Left lobe of liver (tissue), 2 donors: Measurements from ENCODE around the gene TNFAIP1. TPM values are rescaled to one million over a fixed set of nuclear protein-coding genes. Genes with fewer than 3 reads are reported as not detected.
"Not testable (repeated sequence)": the region's sequence is repeated elsewhere in the genome, so short reads cannot be mapped to it uniquely, and the experiment has no call there.

Source experiments
- ATAC-seq: fragments of 200-7000 bp; cut with Tn5 transposase; one replicate; pipeline ENCODE4 v1.9.1; 2020; ENCODE audit warnings: mild to moderate bottlenecking, moderate library complexity
- DNase-seq: peaks from one replicate; pipeline ENCODE4 v3.0.0-alpha.2; 2020; ENCODE audit warnings: low spot score
- total RNA-seq: library from RNA; stranded (reverse); gene quantifications from one replicate; pipeline ENCODE4 v1.2.1, GENCODE V29; 2021
- donor health status: DM: no; HTN: no; CAD: no; lungs with moderate emphysema.
- donor health status: DM: no; HTN: yes; CAD: no.

The TNFAIP1 gene
- total RNA-seq, 1 donor from 2014 or later = 28.8 TPM

- DNase-seq (no peak), ATAC-seq (no peak)
These were observed 10.8 kb upstream of the TNFAIP1 start for GRCh38 chr17:28324781-28325180.

DNA sequence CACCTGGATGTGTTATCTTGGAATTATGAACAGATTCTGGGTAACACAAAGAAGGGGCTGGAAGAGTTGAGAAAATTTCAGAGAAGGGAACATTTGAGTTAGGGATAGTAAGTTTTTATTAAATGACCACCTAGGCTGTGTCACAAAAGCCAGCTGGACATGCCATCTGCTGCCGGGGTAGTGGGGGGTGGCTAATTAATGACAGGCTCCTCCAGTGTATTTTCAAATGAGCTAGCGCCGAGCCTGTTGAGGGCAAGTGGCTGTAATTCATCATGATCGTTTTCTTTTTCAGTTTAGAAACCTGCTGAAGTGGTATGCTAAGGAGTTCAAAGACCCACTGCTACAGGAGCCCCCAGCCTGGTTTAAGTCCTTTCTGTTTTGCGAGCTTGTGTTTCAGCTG, 10.3 kb upstream of the TNFAIP1 start:
- ATAC-seq = no peak
- peak; percentile 3 for DNase-seq

GRCh38 chr17:28326114-28326513, 9.4 kb upstream of the TNFAIP1 start:
- ATAC-seq (no peak), DNase-seq (peak; percentile 29)

DNA sequence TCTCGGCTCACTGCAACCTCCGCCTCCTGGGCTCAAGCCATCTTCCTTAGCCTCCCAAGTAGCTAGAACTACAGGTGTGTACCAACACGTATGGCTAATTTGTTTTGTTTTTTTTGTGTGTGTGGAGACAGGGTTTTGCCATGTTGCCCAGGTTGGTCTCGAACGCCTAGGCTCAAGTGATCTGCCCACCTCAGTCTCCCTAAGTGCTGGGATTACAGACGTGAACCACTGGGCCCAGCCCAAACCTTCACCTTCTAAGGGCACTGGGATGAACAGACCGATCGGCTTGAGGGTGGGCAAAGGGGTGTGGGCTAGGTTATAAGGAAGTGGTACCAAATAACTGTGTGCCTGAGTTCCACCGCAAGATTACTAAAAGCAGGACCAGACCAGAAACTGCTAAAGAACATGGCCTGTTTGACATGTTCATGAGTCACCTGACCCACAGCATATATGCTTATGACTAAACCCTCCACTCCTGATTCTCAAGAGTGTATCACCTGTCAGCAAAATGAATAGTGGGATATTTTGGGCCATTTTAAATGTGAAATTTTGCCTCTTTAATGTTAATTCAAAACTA, 8.4 kb upstream of the TNFAIP1 start:
- DNase-seq = peak; percentile 19

DNA sequence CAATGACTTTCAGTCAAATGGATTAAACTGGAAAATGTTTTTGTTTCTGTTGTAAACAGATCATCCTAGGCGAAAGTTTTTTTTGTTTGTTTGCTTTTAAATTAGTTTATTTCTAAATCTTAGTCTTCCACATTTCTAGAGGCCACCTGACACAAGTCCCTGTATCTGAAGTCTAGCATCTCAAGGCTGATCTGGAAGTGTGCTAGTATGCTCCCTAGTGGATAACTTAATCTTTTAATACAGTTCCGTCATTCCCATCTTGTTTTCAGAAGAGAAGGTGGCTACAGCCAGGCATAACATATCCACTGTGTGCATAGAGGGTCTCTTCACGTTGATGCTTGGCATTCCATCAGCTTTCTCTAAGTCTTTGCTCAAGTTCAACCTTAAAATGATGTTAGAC, 7.9 kb upstream of the TNFAIP1 start:
- no peak for DNase-seq
- ATAC-seq = no peak

More for the DNA sequence above, 8.4 kb upstream of the TNFAIP1 start:
- ATAC-seq = no peak

DNA sequence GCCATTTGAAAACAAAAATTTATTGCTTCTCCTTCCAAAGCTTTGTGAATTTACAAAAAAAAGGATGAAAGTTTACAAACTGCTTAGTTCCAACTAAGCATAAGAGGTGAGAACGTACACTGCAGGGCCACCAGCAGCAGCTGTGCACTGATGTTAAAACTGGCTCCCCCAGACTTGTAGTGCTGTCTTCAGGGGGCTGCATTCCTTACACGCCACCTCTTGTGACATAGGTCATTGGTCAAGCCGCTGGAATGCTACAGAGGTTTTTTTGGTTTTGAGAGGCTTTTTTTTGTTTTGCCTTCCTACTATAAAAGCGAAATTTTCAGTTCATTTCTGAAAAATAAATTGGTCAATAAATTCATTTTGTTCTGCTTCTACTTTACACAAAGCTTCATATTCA, 7.2 kb upstream of the TNFAIP1 start:
- DNase-seq (peak; percentile 21), ATAC-seq (no peak)

DNA sequence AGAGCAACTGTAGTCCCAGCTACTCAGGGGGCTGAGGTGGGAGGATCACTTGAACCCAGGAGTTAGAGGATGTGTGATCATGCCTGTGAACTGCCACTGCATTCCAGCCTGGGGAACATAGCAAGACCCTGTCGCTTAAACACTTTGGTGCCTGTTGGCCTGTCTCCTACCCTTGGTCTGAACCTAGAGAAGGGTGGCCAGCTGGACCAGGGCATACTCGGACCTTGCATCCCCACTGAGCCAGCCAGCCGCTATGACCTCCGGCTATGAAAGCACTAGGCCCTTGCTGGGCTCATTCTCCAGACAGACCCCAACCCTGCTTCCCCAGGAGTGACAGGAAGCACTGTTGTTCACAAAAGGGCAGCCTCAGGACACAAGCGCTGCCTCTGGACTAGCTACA, 4.9 kb upstream of the TNFAIP1 start:
- DNase-seq (peak; percentile 29), ATAC-seq (no peak)

DNA sequence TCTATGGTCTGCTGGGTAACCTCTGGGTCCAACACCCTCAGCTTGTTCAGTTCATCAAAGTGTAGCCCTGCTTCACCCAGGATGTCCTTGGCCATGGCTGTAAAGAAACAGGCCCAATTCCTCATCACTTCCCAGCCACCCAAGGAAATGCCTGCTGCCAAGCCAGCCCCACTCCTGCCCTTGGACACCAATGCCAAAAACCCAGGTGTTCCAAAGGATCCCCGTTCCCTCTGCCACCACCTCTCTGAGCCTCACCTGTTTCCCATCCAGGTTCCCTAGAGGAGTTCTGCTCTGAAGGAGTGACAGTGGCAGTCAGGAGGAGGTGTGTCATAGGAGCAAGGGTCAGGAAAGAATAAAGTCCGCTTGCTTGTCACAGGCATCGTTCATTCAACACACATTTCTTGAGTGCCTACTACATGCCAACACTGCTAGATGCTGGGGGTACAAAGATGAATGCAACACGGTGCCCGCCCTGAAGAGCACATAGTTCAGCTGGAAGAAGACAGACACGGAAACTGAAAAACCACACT, 3.6 kb upstream of the TNFAIP1 start:
- DNase-seq = peak; percentile 32
- ATAC-seq = no peak

- peak; percentile 32 for DNase-seq
These were observed 2.3 kb upstream of the TNFAIP1 start for GRCh38 chr17:28333083-28333746.

GRCh38 chr17:28334171-28334570, 1.4 kb upstream of the TNFAIP1 start:
- ATAC-seq (no peak), DNase-seq (no peak)

More at GRCh38 chr17:28333083-28333746, 2.3 kb upstream of the TNFAIP1 start:
- ATAC-seq = no peak

- DNase-seq (no peak), ATAC-seq (no peak)
These were observed 828 bp upstream of the TNFAIP1 start for GRCh38 chr17:28334666-28335200.

GRCh38 chr17:28335959-28336871, 654 bp downstream of the TNFAIP1 start:
- ATAC-seq = peak; percentile 45

DNA sequence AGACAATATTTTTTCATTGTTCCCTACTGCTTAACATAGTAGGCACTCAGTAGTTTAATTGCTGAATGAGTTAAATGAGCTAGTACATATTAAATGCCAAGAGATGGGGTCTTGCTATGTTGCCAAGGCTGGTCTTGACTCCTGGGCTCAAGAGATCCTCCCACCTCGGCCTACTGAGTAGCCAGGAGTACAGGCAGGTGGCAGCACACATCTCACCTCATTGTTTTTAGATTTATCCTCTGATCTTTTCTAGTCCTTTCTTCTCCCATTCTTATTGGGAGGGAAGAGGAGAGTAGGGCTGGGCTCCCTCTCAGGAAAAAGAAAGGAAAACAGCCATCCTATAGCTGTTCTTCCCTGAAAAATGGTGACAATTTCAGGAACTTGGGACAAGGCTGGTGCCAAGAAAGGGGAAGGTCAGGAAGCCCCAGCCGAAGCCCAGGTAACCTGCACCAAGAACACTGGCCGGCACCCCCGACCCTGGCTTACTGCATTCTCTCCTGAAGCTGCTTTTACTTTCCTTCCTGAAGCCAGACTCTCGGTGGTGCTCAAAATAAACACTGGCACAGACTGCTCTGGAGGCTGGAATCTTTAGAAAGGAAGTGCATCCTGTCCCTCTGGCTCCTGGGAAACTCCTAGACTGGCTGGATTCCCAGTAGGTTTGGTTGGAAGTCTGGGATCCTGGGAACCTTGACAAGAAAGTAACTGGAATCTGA, 2.7 kb downstream of the TNFAIP1 start:
- DNase-seq = no peak
- no peak for ATAC-seq

More at GRCh38 chr17:28335959-28336871, 654 bp downstream of the TNFAIP1 start:
- DNase-seq = peak; percentile 80

DNA sequence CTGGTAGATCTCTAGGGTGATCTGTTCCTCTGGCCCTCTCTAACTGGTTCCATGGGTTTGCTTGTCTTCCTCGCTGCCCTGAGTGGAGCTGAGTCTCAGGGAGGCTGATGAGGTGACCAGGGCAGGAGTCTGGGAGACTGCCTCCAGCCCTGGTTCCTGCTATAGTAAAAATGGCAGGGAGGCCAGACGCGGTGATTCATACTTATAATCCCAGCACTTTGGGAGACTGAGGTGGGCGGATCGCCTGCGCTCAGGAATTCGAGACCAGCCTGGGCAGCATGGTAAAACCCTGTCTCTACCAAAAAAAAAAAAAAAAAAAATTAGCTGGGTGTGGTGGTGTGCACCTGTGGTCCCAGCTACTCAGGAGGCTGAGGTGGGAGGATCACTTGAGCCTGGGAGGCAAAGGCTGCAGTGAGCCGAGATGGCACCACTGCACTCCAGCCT, 3.2 kb downstream of the TNFAIP1 start:
- DNase-seq, ATAC-seq: not testable (repeated sequence)

DNA sequence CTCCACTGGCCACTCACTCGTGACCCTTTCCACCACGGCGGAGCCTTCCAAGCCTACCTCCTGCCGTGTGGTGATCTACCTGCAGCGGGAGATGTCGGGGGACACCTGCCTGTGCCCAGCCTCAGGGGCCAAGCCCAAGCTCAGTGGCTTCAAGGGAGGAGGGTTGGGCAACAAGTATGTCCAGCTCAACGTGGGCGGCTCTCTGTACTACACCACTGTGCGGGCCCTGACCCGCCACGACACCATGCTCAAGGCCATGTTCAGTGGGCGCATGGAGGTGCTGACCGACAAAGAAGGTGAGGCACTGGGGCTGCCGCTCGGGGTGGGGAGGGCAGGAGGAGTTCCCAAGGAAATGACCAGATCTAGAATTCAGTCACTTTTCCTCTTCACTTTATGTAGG, 3.9 kb downstream of the TNFAIP1 start:
- no peak for ATAC-seq
- no peak for DNase-seq

- ATAC-seq (no peak), DNase-seq (no peak)
These were observed 4.8 kb downstream of the TNFAIP1 start for GRCh38 chr17:28340374-28340773.

DNA sequence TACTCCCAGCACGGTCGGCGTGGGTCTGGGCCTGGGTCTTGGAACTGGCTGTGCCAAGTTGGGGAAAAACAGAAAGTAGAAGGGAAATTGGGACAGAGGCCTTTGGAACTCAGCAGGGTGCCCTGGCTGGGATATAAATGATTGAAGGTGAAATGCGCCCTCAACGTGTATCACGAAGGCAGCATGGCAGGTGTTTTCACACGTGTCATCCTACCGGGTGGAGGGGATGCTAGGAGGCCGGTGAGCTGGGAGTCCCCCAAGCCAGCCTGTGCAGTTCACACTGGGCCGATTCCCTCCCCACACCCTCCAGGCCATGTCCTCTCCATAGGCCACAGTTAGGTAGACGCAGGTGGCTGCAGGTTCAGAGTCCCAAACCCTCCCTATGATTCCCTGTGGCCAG, 6.0 kb downstream of the TNFAIP1 start:
- no peak for ATAC-seq
- DNase-seq = no peak

GRCh38 chr17:28342313-28342712, 6.8 kb downstream of the TNFAIP1 start:
- no peak for ATAC-seq
- DNase-seq = no peak

- DNase-seq (peak; percentile 55), ATAC-seq (peak; percentile 6)
These were observed 8.0 kb downstream of the TNFAIP1 start for GRCh38 chr17:28343491-28343932.

GRCh38 chr17:28344011-28344410, 8.4 kb downstream of the TNFAIP1 start:
- DNase-seq = no peak
- no peak for ATAC-seq
